DMS53 (cell line): ENCODE results near the gene RCAN2.
"Not testable (repeated sequence)": the region's sequence is repeated elsewhere in the genome, so short reads cannot be mapped to it uniquely, and the experiment has no call there.

ENCODE experiments used
- DNase-seq: peaks from one replicate; lab custom pipeline; 2025; lab: John Stamatoyannopoulos, UW

RCAN2 gene

DNA sequence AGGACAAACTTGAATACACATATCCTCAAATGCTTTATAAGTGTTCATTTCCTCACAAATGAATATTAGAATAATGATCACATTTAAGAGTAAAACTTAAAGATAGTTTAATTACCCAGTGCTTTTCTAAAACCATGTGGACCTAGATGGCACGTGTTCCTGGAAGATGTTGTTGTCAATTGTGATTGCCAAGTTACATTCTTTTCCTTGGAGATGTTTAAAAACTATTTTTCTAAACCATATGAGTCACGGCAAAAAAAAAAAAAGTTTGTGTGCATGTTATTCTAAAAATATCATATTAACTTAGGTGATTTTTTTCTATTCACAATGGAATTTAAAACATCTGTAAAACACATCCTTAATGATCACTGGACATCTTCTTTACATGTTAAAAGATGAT is 51.1 kb downstream of the RCAN2 start:
- no peak for DNase-seq

DNA sequence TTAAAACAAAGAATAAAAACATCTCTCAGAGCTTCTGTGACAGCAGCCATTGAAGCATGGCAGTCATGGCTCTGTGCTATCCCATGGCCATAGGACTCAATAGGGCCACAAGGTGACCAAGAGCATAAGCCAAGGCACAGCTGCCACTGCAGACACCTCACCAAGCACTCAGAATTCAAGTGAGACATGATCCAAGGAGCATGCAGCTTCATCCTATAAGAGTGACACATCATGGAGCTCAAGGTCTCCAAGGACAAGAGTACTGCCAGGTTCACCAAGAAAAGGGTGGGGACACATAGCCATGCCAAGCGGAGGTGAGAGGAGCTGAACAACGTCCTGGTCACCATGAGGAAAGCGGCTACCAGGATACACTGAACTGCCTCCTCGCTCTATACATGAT is 53.0 kb downstream of the RCAN2 start:
- no peak for DNase-seq

DNA sequence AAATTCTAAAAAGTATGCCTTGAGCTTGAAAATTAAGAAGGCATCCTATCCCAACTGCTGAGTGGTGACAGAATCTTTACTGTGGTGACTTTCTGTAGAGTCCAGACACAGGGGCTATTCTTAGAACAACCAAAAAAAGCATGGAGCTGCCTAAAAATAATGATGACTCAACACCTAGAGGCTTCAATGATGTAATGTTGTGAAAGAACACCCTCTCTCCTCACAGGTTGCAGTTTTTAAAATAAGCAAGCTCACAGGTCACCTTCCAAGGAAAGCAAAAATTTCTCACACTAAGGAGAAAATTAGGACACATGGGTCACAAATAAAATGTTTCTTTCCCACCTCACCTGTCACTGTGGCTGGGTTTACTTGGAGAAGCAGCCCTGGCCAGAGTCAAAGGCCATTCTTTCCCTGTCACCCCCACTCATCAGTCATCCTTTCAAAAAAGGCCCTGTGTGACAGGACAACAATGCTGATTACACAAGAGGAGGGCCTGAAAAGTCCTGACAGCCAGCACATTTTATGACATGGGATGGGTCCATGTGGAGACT is 53.5 kb downstream of the RCAN2 start:
- no peak for DNase-seq

- no peak for DNase-seq
Observed at GRCh38 chr6:46422619-46423018, 68.6 kb downstream of the RCAN2 start.

DNA sequence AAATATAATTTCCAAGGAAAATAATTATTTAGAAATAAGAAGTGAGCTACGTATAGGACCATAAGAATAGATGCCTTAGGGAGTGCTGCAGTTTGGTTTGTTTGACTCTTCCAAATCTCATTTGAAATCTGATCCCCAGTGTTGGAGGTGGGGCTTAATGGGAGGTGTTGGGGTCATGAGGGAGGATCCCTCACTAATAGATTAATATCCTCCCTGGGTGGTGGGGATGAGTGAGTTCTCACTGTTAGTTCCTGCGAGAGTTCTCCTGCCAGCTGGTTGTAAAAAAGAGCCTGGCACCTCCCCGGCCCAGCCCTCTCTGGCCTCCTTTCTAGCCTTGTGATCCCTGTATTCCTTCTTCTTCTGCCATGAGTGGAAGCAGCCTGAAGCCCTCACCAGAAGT is 69.3 kb downstream of the RCAN2 start:
- DNase-seq: no peak

- DNase-seq: no peak
Observed at GRCh38 chr6:46420921-46421638, 70.2 kb downstream of the RCAN2 start.

GRCh38 chr6:46419576-46420002 is 71.7 kb downstream of the RCAN2 start:
- peak; percentile 83 for DNase-seq

DNA sequence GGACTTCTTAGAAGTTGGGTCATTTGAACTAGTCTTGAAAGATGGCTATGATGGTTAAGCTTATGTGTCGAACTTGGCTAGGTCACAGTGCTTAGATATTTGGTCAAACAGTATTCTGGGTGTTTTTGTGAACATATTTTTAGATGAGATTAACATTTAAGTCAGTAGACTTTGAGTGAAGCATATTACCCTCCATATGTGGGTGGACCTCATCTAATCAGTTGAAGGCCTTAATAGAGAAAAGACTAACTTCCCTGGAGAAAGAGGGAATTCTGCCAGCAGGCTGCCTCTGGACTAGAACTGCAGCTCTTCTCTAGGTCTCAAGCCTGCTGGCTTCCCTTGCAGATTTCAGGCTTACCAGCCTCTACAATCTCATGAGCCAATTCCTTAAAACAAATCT is 76.9 kb downstream of the RCAN2 start:
- DNase-seq: no peak

DNA sequence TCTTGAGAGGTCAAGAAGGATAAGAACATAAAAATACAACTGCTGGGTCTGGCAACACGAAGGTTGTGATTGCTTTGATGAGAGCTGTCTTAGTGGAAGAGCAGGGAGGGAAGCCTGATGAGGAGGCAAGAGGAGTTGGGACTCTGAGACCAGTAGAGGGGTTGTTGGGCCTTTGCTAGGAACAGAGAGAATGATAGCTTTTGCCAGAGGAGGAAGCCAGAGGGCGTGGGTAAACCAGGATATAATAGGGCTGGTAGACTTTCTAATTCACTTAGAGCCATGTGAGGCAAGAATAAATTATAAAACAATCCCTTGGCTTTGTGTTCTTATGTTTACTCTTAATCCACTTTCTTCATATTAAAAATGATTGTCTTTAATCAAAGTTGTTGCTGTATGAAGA is 78.6 kb downstream of the RCAN2 start:
- no peak for DNase-seq

DNA sequence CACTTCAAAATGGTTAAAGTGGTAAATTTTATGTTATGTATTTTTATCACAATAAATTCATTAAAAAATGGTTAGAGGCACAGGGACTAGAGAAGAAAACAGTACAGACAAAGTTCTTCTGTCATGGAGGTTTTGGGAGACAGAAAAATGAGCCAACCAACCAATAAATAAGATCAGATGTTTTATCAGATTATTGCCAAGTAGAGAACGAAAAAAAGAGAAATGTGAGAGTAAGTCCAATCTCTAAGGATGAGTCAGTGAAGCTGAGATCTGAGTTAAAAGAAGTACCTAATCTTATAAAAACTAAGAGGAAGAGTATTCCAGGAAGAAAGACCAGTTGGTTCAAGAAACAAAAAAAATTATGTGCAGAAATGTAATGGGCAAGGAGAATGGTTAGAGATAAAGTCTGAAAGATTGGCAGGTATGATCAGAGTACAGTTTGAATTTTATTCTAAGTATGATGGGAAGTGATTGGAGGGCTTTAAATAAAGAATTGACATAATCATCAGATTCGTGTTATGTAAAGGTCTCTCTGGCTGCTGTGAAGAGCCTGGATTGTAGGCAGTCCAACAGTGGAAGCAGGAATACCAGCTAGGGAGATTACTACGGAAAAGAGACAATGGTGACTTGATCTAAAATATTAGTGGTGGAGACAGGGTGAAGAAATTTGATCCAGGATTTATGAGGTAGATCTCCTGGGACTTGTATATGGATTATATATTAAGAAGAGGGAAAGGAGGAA is 79.6 kb downstream of the RCAN2 start:
- DNase-seq: no peak

GRCh38 chr6:46410334-46410953 is 80.8 kb downstream of the RCAN2 start:
- DNase-seq: peak; percentile 67

DNA sequence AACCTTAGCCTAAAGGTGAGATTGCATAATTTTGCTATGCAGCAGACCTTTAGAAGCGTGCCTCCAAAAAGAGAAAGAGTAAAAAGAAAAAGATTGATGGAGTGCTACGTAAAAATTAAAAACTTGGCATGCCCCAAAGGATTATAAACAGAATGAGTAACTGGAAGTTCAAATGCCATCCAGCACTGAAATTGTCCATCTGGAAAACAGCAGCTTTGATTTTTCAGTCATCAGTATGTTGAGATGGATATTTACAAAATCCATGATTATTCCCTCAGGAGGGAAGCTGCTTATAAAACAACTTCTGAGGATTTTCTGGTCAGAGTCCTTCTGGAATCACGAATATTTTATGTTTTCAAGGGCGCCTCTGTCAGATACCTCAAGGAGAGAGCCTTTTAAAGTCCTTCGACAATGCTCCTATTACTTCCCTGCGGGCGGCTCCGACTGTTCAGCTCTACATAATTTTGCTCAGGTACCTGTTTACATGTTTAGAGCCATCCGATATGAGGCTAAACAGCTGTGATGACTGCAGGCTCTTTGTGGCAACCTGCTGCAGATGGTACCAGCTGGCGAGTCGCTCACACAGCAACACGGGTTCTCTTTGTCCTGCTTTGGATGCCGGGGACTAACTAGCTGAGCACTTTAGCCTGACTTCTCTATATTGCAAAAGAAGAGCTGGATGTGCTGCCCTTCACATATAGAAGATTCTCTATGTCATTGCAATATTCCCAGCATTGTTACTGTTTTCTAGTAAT is 83.3 kb downstream of the RCAN2 start:
- DNase-seq: no peak

- DNase-seq: no peak
Observed at GRCh38 chr6:46407246-46407645, 84.0 kb downstream of the RCAN2 start.

GRCh38 chr6:46405620-46406180 is 85.5 kb downstream of the RCAN2 start:
- DNase-seq: not testable (repeated sequence)

GRCh38 chr6:46400898-46401297 is 90.4 kb downstream of the RCAN2 start:
- DNase-seq: no peak

DNA sequence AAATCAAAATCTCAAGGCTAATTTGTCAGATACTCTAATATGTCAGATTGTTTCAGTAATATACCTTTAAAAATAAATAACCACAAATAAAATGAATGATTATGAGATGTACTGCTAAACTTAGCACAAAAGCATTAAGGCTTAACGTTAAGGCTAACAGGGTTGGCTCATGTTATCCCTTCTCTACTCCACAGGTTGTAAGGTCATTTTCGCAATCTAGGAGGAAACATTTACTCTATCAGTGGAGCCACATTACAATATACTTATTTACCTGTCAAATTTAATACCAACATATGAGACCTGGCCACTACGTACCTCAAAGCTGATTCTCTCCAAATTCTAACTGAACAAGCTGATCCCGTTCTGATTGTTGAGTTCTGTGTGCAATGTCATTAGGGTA is 95.7 kb downstream of the RCAN2 start:
- no peak for DNase-seq

DNA sequence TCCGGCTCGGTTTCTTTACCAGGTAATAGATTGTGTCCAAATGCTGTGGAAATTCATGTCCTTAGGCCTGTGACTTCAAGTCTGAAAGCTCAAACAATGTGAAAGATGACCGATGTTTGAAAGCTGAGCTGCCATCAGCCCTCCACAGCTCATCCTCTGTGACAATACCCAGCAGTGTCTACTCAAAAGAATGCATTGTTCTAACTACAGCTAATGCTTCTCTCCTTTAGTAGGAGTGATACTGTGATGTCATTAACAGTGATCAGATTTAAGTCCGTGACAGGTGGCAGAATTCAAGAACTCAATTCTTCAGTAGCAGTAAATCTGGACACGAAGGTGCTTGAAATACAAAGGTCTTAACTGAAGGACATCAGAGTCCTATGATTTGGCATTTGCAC is 97.3 kb downstream of the RCAN2 start:
- DNase-seq: no peak

DNA sequence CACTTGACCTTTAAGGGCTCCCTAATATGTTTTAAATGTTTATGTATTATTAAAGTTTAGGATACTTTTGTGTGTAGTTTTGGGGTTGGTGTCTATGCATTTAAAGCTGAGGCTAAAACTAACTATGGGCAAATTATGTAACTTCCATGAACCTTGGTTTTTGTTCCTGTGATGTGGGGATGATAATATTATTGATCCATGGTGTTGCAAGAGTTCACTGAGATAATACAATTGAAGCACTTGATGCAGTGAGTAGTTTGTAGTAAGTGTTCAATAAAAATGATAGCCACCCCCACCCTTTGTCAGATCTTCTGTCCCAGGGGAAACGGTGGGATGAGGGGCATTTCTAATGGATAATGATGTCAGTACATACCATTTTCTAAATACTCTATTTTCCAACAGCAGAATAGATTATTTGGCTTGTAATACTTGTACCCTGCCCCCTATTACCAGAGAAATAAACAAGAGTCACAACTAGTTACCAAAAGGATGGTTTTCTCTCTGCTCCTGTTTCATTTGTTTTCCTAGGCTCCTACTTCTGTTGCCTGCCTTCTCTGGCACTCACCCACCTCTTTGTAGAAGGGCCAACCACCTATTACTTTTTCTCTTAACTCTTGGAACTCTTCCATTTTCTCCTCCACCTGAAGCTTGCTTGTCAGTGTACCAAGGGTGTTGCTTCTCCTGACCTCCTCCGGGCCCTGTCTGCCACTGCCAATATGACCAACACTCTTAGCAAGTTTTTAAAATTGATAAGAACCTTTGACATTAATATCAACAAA is 97.9 kb downstream of the RCAN2 start:
- DNase-seq: no peak

- DNase-seq: no peak
Observed at GRCh38 chr6:46392294-46392693, 99.0 kb downstream of the RCAN2 start.

DNA sequence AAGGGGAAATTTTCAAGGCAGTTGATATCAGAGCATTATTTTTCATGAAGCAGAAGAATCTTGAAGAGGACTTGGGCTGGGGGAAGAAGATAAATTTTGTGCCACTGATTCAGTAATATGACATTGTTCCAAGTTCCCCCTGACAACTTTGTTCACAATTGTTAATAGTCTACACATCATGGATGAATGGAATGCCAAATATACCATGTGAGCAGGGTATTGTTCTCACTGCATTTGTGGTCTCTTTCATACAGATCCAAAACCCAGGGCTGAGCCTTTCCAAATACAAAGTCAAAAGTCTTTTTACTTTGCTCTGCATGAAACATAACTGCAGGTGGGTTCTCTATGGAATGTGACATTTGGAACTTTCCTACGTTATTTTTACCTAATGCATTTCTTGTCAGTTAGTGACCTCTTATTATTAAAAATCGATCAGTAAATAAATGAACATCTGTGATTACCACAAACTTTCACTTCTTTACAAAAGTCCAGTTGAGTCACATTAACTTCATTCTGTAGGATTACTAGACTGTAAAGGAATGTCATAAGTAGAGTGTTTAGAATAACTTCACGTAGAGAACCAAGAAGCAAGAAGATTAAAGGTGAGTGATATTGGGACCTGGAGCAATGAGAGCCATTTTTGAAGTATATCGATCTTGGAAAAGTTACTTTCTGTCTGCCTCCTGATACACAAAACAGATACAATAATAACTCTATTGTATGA is 100.9 kb downstream of the RCAN2 start:
- no peak for DNase-seq
